Stimulated activated naive CD8-positive, alpha-beta T cell treated with anti-CD3 and anti-CD28 coated beads, Interleukin-15, Interleukin-2, amounts not matched to agents 100 U/mL and 50 U/mL, for 24 hours (primary cell): ENCODE results near the gene ACAA1.
"Not testable (repeated sequence)": the region's sequence is repeated elsewhere in the genome, so short reads cannot be mapped to it uniquely, and the experiment has no call there.

Experiments
- ATAC-seq: fragments of 150-1000 bp; cut with Tn5 transposase; one replicate; pipeline ENCODE4 v1.10.0; 2021
- DNase-seq: peaks from one replicate; pipeline ENCODE4 v3.0.0; 2021

ACAA1 gene

GRCh38 chr3:38101811-38102443, 35.0 kb downstream of the ACAA1 start:
- DNase-seq (no peak), ATAC-seq (no peak)

GRCh38 chr3:38100498-38100897, 36.4 kb downstream of the ACAA1 start:
- ATAC-seq (no peak), DNase-seq (no peak)

- no peak for DNase-seq
- ATAC-seq: no peak
Measured at GRCh38 chr3:38099518-38099917, 37.4 kb downstream of the ACAA1 start.

- ATAC-seq: no peak
- no peak for DNase-seq
Measured at GRCh38 chr3:38098376-38098723, 38.6 kb downstream of the ACAA1 start.

GRCh38 chr3:38097446-38098375, 39.2 kb downstream of the ACAA1 start:
- DNase-seq (no peak), ATAC-seq (no peak)

GRCh38 chr3:38095669-38096483, 41.1 kb downstream of the ACAA1 start:
- no peak for ATAC-seq
- no peak for DNase-seq

- ATAC-seq (no peak), DNase-seq (no peak)
Measured at GRCh38 chr3:38094999-38095398, 41.9 kb downstream of the ACAA1 start.

GRCh38 chr3:38090453-38090852, 46.5 kb downstream of the ACAA1 start:
- no peak for DNase-seq
- ATAC-seq: no peak

GRCh38 chr3:38089163-38089562, 47.8 kb downstream of the ACAA1 start:
- ATAC-seq (no peak), DNase-seq (no peak)

- DNase-seq (no peak), ATAC-seq (no peak)
Measured at GRCh38 chr3:38088126-38089078, 48.5 kb downstream of the ACAA1 start.

- not testable (repeated sequence) for ATAC-seq, DNase-seq
Measured at GRCh38 chr3:38087278-38087677, 49.6 kb downstream of the ACAA1 start.

GRCh38 chr3:38086496-38086895, 50.4 kb downstream of the ACAA1 start:
- DNase-seq (no peak), ATAC-seq (no peak)

- DNase-seq: no peak
- ATAC-seq: peak; percentile 12
Measured at GRCh38 chr3:38085943-38086324, 51.0 kb downstream of the ACAA1 start.

- ATAC-seq (peak; percentile 15), DNase-seq (no peak)
Measured at GRCh38 chr3:38085311-38085942, 51.5 kb downstream of the ACAA1 start.

GRCh38 chr3:38084334-38085310, 52.3 kb downstream of the ACAA1 start:
- DNase-seq (peak; percentile 13), ATAC-seq (peak; percentile 59)

GRCh38 chr3:38083871-38084333, 53.0 kb downstream of the ACAA1 start:
- DNase-seq (no peak), ATAC-seq (no peak)

GRCh38 chr3:38083254-38083653, 53.7 kb downstream of the ACAA1 start:
- not testable (repeated sequence) for DNase-seq, ATAC-seq

GRCh38 chr3:38082296-38082695, 54.6 kb downstream of the ACAA1 start:
- DNase-seq, ATAC-seq: not testable (repeated sequence)

- not testable (repeated sequence) for DNase-seq, ATAC-seq
Measured at GRCh38 chr3:38077073-38077472, 59.9 kb downstream of the ACAA1 start.
